Ovary (tissue), 9 donors: Measurements from ENCODE around the gene KRTAP10-10. TPM values are rescaled to one million over a fixed set of nuclear protein-coding genes. Genes with fewer than 3 reads are reported as not detected.
"Not testable (repeated sequence)": the region's sequence is repeated elsewhere in the genome, so short reads cannot be mapped to it uniquely, and the experiment has no call there.

ENCODE experiments used
- DNase-seq, 5 donors: peaks; one replicate each; pipeline ENCODE4 v3.0.0-alpha.2; 2019 to 2020
- H3K27ac ChIP-seq, 2 donors: fragments of 200-600 bp; one replicate each; pipeline versions ENCODE4 v1.5.1 to v1.8.0; 2019 to 2022
- H3K27me3 ChIP-seq: fragments of 200-600 bp; one replicate; pipeline ENCODE4 v1.8.0; 2022
- H3K36me3 ChIP-seq: fragments of 200-600 bp; sonication (generic); one replicate; pipeline ENCODE4 v1.5.1; 2019
- H3K4me1 ChIP-seq: one replicate; pipeline ENCODE4 v1.8.1; 2013; ENCODE audit warnings: mild to moderate bottlenecking, moderate library complexity; ENCODE audit not compliant: insufficient read depth
- H3K4me3 ChIP-seq: fragments of 200-600 bp; sonication (generic); one replicate; pipeline ENCODE4 v1.5.1; 2017
- H3K9me3 ChIP-seq, 2 donors: fragments of 200-600 bp in 1 of 2; sonication (generic) in 1 of 2; one replicate each; pipeline versions ENCODE4 v1.5.1 to v1.8.1; 2013 to 2019; ENCODE audit warnings: mild to moderate bottlenecking in 1 of 2, moderate library complexity in 1 of 2
- EP300 ChIP-seq: sonication (generic); formaldehyde crosslinking; IDR thresholded peaks from one replicate; pipeline ENCODE4 v1.6.1; 2017; ENCODE audit warnings: antibody characterized with exemption
- POLR2A ChIP-seq: fragments of 450-650 bp; IDR thresholded peaks from one replicate; pipeline ENCODE4 v1.6.1; 2017; ENCODE audit warnings: antibody characterized with exemption, mild to moderate bottlenecking, moderate library complexity
- WGBS, 3 donors: extraction: QIAGEN DNeasy Blood & Tissue Kit in 1 of 3; methylation state at CpG; one replicate each; pipeline versions ENCODE4 v1.1.5 to v1.1.7; 2013 to 2017; 5-methylcytosine and 5-hydroxymethylcytosine counted together
- intact Hi-C, 4 donors: fragments of 100-400 bp; cut with DNase I; formaldehyde crosslinking; loops; one replicate each; pipeline versions ENCODE4 v1.11.0 to v1.15.1; 2022 to 2023
- polyA plus RNA-seq, 2 donors: library from polyadenylated mRNA; stranded (reverse); fragments of 200-250 nt in 1 of 2; fragments of 350-450 nt in 1 of 2; fragmentation: Illumina TruSeq in 1 of 2; extraction: RNeasy Lipid Tissue Mini Kit (QIAGEN cat#74804) in 1 of 2; gene quantifications; one replicate each; pipeline ENCODE4 v1.2.3, GENCODE V29; 2013 to 2014
- total RNA-seq, 7 donors: library from RNA; depleted of rRNA in 2 of 7; stranded (reverse); fragments of >200 nt in 2 of 7; fragmentation: NEBNext Ultra II Directional in 3 of 7; extraction: Animal tissue kit (Norgen Biotek cat#: 25700) in 3 of 7; gene quantifications; one replicate each; pipeline versions ENCODE4 v1.1.0 to v1.2.4, GENCODE V29; 2016 to 2023
- TF ChIP-seq, protein P1 (sequence below), 3 donors: fragments of 450-650 bp in 2 of 3; fragments of 200-600 bp in 1 of 3; IDR thresholded peaks; one replicate each; pipeline versions ENCODE4 v1.5.1 to v1.8.0; 2016 to 2022; ENCODE audit warnings: antibody characterized with exemption in 3 of 3, mild to moderate bottlenecking in 1 of 3
- donor health status: DM: no; HTN: no; CAD: no; lungs with moderate emphysema.
- donor health status: DM: no; HTN: no; CAD: no.
- donor health status: Bipolar disorder and iron deficiency.
- donor health status: DM: yes; HTN: yes; CAD: no.
- donor health status: DM: no; HTN: no; CAD: no.
- donor health status: DM: yes; HTN: yes; CAD: no.

KRTAP10-10 gene
- total and polyA plus RNA-seq, 9 donors, result not detected

DNA sequence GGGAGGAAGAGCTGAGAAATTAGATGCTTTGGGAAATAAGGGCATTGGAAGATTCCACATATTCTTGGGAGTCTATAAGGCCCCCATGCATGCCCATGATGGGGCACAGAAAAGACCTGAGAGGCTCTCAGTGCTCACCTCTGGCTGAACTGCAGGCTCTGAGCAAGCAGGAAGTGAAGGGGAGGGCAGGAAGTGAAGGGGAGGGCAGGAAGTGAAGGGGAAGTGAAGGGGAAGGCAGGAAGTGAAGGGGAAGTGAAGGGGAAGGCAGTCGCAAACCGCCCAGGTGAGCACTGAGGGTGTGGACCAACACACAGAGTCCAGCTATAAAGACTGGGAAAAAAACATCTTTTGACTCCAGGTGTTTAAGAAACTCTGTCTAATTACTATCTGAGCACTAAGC is 6.7 kb upstream of the KRTAP10-10 start:
- Histone ChIP-seq H3K4me1 (no peaks in the 10 kb centered on the region), H3K4me3 (no peak overlapping the region), H3K9me3 (no peaks in the 10 kb centered on the region), H3K27me3 (no peaks in the 10 kb centered on the region), H3K36me3 (no peaks in the 10 kb centered on the region), H3K27ac (no peak overlapping the region)
- no peak for TF ChIP-seq EP300
- TF ChIP-seq, protein P1, sequence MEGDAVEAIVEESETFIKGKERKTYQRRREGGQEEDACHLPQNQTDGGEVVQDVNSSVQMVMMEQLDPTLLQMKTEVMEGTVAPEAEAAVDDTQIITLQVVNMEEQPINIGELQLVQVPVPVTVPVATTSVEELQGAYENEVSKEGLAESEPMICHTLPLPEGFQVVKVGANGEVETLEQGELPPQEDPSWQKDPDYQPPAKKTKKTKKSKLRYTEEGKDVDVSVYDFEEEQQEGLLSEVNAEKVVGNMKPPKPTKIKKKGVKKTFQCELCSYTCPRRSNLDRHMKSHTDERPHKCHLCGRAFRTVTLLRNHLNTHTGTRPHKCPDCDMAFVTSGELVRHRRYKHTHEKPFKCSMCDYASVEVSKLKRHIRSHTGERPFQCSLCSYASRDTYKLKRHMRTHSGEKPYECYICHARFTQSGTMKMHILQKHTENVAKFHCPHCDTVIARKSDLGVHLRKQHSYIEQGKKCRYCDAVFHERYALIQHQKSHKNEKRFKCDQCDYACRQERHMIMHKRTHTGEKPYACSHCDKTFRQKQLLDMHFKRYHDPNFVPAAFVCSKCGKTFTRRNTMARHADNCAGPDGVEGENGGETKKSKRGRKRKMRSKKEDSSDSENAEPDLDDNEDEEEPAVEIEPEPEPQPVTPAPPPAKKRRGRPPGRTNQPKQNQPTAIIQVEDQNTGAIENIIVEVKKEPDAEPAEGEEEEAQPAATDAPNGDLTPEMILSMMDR (IDR thresholded peaks at IDR 0.05), result no peak
- no peak for TF ChIP-seq POLR2A
- WGBS, 3 donors, result 83 to 90% (median 85%) methylated on average over 2 of the region's 2 CpGs
- intact Hi-C loops, result no loop called here
- DNase-seq, result no peak

DNA sequence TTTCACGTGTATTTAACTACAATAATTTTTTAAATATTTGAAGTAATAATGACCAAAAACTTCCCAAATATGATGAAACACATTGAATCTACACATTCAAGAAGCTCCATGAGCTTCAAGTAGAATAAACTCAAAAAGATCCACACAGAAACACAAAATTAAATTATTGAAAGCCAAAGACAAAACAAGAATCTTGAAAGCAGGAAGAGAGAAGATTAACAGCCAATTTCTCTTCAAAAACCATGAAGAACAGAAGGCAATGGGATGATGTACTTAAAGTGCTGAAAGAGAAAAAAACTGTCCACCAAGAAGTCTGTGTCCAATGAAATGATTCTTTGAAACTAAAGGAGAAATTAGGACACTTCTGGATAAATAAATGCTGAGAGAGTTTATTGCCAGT is 5.1 kb upstream of the KRTAP10-10 start:
- Histone ChIP-seq H3K27me3 (no peaks in the 10 kb centered on the region), H3K36me3 (no peaks in the 10 kb centered on the region), H3K27ac (no peak overlapping the region), H3K4me1 (no peaks in the 10 kb centered on the region), H3K9me3 (no peaks in the 10 kb centered on the region), H3K4me3 (no peak overlapping the region)
- no peak for TF ChIP-seq EP300
- TF ChIP-seq, protein P1 (IDR thresholded peaks at IDR 0.05), result no peak
- no peak for TF ChIP-seq POLR2A
- WGBS, 3 donors, result 81 to 91% (median 87%) methylated on average over 1 of the region's 1 CpG
- no peak for DNase-seq
- intact Hi-C loops, result no loop called here

DNA sequence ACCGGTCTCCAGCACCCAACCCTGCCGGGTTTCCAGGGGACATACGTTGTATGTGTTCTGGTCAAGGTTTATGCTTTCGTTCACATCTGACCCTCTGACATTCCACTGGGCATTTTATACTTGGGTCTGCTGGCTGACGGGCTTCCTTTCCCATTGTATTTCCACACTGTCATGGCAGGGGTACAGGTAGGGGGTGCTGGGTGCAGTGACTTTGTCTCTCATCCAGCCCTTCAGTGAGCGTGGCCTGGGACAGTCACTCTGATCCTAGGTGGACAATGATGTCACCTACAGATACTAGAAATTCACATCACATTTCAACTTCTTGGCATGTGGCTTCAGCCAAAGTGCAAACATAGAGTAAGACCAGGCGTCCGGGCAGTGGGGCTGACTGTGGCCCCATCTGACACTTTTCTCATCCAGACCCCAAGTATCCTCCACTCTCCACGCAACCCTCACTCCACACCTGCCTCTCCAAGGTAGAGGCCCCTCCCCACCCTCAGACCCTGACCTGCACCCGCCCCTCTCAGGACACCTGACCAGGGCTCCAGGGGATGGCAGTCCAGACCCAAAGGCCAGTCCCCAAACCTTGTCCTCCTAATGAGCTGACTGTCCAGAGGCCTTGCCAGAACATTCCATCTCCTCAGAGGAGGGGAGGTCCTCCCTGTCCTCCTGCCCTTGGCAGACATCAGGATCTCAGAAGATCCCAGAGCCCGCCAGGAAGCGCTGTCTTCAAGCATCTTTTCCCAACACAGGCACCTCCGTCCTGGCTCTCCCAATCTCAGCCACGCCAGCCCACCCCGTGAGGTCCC is 743 bp upstream of the KRTAP10-10 start:
- H3K4me1 ChIP-seq, result no peaks in the 10 kb centered on the region
- H3K4me3 ChIP-seq, result no peak overlapping the region
- H3K36me3 ChIP-seq, result no peaks in the 10 kb centered on the region
- no peaks in the 10 kb centered on the region for H3K27me3 ChIP-seq
- H3K9me3 ChIP-seq, result no peaks in the 10 kb centered on the region
- intact Hi-C loops, result no loop called here
- no peak for DNase-seq
- no peak overlapping the region for H3K27ac ChIP-seq
- TF ChIP-seq, protein P1 (IDR thresholded peaks at IDR 0.05), result no peak
- TF ChIP-seq POLR2A (no peak), EP300 (no peak)
- WGBS, 3 donors, result 69 to 83% (median 81%) methylated on average over 15 of the region's 15 CpGs

DNA sequence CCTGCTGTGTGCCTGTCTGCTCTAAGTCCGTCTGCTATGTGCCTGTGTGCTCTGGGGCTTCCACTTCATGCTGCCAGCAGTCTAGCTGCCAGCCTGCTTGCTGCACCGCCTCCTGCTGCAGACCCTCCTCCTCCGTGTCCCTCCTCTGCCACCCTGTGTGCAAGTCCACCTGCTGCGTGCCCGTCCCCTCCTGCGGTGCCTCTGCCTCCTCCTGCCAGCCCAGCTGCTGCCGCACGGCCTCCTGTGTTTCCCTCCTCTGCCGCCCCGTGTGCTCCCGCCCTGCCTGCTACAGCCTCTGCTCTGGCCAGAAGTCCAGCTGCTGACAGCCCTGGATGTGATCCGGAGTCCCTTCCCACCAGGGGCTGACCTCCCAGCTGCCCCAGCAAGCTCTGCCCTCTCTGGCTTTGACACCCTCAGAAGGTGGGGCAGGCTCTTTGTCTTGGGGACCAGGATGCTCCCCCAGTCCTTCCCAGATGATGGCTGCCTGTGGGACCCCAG is 744 bp downstream of the KRTAP10-10 start:
- not testable (repeated sequence) for H3K9me3 ChIP-seq, H3K27ac ChIP-seq, H3K36me3 ChIP-seq, H3K4me1 ChIP-seq, H3K4me3 ChIP-seq, H3K27me3 ChIP-seq, DNase-seq
- WGBS, 3 donors, result 31 to 65% (median 34%) methylated on average over 8 to 12 of the region's 12 CpGs
- intact Hi-C loops, result loop anchor here in 1 of 4 donors (2.0 kb wide), 1 partner anchor 47 kb away; no protein-coding TSS in a partner anchor

DNA sequence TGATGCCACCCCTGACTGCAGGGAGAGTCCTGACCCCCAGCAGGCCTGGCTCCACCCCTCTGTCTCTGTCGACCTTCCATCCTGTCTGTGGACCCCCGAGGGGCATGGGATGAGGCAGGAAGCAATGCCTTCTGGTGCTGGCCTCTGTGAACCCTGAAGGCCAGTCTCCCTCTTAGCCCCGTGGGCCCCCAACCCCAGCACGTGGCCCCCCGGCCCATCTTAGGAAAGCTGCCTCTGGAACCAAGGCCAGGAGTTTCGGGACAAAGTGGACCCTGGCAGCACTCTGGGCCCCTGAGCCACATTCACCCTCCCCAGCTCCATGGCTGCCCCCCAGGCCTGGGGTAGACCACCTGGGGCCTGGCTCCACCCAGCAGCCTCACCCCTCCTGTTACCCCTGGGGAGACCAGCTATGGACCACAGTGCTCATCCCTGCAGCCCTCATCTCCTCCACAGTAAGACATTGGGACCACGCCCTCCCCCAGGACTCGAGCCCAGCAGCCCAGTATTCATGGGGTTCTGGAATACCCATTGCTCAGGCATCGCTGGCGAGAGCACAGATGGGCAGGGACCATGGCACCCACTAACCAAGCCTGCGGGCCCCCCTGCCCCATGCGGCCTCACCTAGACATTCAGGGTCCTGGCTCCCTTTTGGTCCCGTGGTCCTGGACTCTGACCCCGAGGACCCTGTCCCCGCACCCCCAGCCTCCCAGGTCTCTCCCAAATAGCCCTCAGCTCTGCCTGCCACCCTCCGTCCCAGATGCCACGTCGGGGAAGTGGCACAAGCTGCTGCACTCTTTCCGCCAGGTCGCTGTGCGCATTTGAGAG is 1.6 kb downstream of the KRTAP10-10 start:
- H3K27me3 ChIP-seq, H3K4me1 ChIP-seq, H3K9me3 ChIP-seq, DNase-seq, H3K4me3 ChIP-seq, H3K27ac ChIP-seq, H3K36me3 ChIP-seq: not testable (repeated sequence)
- intact Hi-C loops, result loop anchor here in 1 of 4 donors (2.0 kb wide), 1 partner anchor 48 kb away; no protein-coding TSS in a partner anchor
- WGBS, 3 donors, result 71 to 91% (median 77%) methylated on average over 16 to 21 of the region's 21 CpGs
